ENCODE data around the gene KSR2.
"Not testable (repeated sequence)": the region's sequence is repeated elsewhere in the genome, so short reads cannot be mapped to it uniquely, and the experiment has no call there.

The KSR2 gene

GRCh38 chr12:117649796-117650195 lies 319.0 kb downstream of the KSR2 start:
- no peak for DNase-seq (ENCODE audit: extremely low read depth in 1 of 2, low read depth in 1 of 2)

- DNase-seq (ENCODE audit: extremely low read depth in 1 of 2, low read depth in 1 of 2) = no peak
Measured at GRCh38 chr12:117646520-117646919, 322.3 kb downstream of the KSR2 start.

GRCh38 chr12:117645473-117645872 lies 323.3 kb downstream of the KSR2 start:
- DNase-seq (ENCODE audit: extremely low read depth in 1 of 2, low read depth in 1 of 2) = no peak

GRCh38 chr12:117643971-117644370 lies 324.8 kb downstream of the KSR2 start:
- DNase-seq (ENCODE audit: extremely low read depth in 1 of 2, low read depth in 1 of 2) = no peak

GRCh38 chr12:117641885-117642284 lies 326.9 kb downstream of the KSR2 start:
- DNase-seq (ENCODE audit: extremely low read depth in 1 of 2, low read depth in 1 of 2) = no peak

GRCh38 chr12:117640511-117640910 lies 328.3 kb downstream of the KSR2 start:
- no peak for DNase-seq (ENCODE audit: extremely low read depth in 1 of 2, low read depth in 1 of 2)

GRCh38 chr12:117629454-117629853 lies 339.3 kb downstream of the KSR2 start:
- no peak for DNase-seq (ENCODE audit: extremely low read depth in 1 of 2, low read depth in 1 of 2)

GRCh38 chr12:117628711-117629110 lies 340.1 kb downstream of the KSR2 start:
- DNase-seq (ENCODE audit: extremely low read depth in 1 of 2, low read depth in 1 of 2) = not testable (repeated sequence)

- no peak for DNase-seq (ENCODE audit: extremely low read depth in 1 of 2, low read depth in 1 of 2)
Measured at GRCh38 chr12:117622741-117623140, 346.0 kb downstream of the KSR2 start.

GRCh38 chr12:117622087-117622486 lies 346.7 kb downstream of the KSR2 start:
- no peak for DNase-seq (ENCODE audit: extremely low read depth in 1 of 2, low read depth in 1 of 2)

- no peak for DNase-seq (ENCODE audit: extremely low read depth in 1 of 2, low read depth in 1 of 2)
Measured at GRCh38 chr12:117607778-117608177, 361.0 kb downstream of the KSR2 start.

- no peak for DNase-seq (ENCODE audit: extremely low read depth in 1 of 2, low read depth in 1 of 2)
Measured at GRCh38 chr12:117606945-117607344, 361.8 kb downstream of the KSR2 start.

GRCh38 chr12:117606024-117606423 lies 362.8 kb downstream of the KSR2 start:
- no peak for DNase-seq (ENCODE audit: extremely low read depth in 1 of 2, low read depth in 1 of 2)

GRCh38 chr12:117603316-117604113 lies 365.3 kb downstream of the KSR2 start:
- no peak for DNase-seq (ENCODE audit: extremely low read depth in 1 of 2, low read depth in 1 of 2)

- no peak for DNase-seq (ENCODE audit: extremely low read depth in 1 of 2, low read depth in 1 of 2)
Measured at GRCh38 chr12:117599849-117600248, 368.9 kb downstream of the KSR2 start.

GRCh38 chr12:117596968-117597367 lies 371.8 kb downstream of the KSR2 start:
- no peak for DNase-seq (ENCODE audit: extremely low read depth in 1 of 2, low read depth in 1 of 2)

GRCh38 chr12:117595751-117596150 lies 373.0 kb downstream of the KSR2 start:
- DNase-seq (ENCODE audit: extremely low read depth in 1 of 2, low read depth in 1 of 2) = no peak

- DNase-seq (ENCODE audit: extremely low read depth in 1 of 2, low read depth in 1 of 2) = no peak
Measured at GRCh38 chr12:117594481-117594880, 374.3 kb downstream of the KSR2 start.

GRCh38 chr12:117593815-117594400 lies 374.9 kb downstream of the KSR2 start:
- no peak for DNase-seq (ENCODE audit: extremely low read depth in 1 of 2, low read depth in 1 of 2)

- no peak for DNase-seq (ENCODE audit: extremely low read depth in 1 of 2, low read depth in 1 of 2)
Measured at GRCh38 chr12:117592588-117593305, 376.0 kb downstream of the KSR2 start.

- DNase-seq (ENCODE audit: extremely low read depth in 1 of 2, low read depth in 1 of 2) = no peak
Measured at GRCh38 chr12:117590999-117591398, 377.8 kb downstream of the KSR2 start.

GRCh38 chr12:117590386-117590785 lies 378.4 kb downstream of the KSR2 start:
- DNase-seq (ENCODE audit: extremely low read depth in 1 of 2, low read depth in 1 of 2) = no peak
